Measurements from ENCODE around the gene RIMBP3C.
"Not testable (repeated sequence)": the region's sequence is repeated elsewhere in the genome, so short reads cannot be mapped to it uniquely, and the experiment has no call there.

The RIMBP3C gene

GRCh38 chr22:21587803-21588611 lies 36.7 kb upstream of the RIMBP3C start:
- ChIA-PET CTCF (no interaction called here), POLR2A (no interaction called here)
- no peak overlapping the region for H3K4me3 ChIP-seq (ENCODE audit: low read depth, low read length)
- TF ChIP-seq CTCF (IDR thresholded peaks at IDR 0.05; ENCODE audit: insufficient read depth, low read length, missing control alignments) = no peak
- DNase-seq (ENCODE audit: low read depth, low spot score) = no peak

- no peak overlapping the region for H3K4me3 ChIP-seq (ENCODE audit: low read depth, low read length)
- TF ChIP-seq CTCF (IDR thresholded peaks at IDR 0.05; ENCODE audit: insufficient read depth, low read length, missing control alignments) = no peak
- CTCF ChIA-PET = interaction anchor here (0.8 to 1.4 kb wide), 3 partner anchors 9 to 62 kb away, joined by 3 to 4 read pairs (median 3); no protein-coding TSS in a partner anchor
- DNase-seq (ENCODE audit: low read depth, low spot score) = no peak
- POLR2A ChIA-PET = no interaction called here
Measured at GRCh38 chr22:21585389-21585788, 34.1 kb upstream of the RIMBP3C start.

GRCh38 chr22:21582801-21583740 lies 31.8 kb upstream of the RIMBP3C start:
- ChIA-PET CTCF (interaction anchor here (0.9 to 1.2 kb wide), 2 partner anchors 9 to 46 kb away, joined by 3 to 4 read pairs; no protein-coding TSS in a partner anchor), POLR2A (interaction anchor here (0.7 kb wide), 1 partner anchor 31 kb away, joined by 3 read pairs; no protein-coding TSS in a partner anchor)
- no peak for DNase-seq (ENCODE audit: low read depth, low spot score)
- no peak for TF ChIP-seq CTCF (IDR thresholded peaks at IDR 0.05; ENCODE audit: insufficient read depth, low read length, missing control alignments)
- no peak overlapping the region for H3K4me3 ChIP-seq (ENCODE audit: low read depth, low read length)

- H3K4me3 ChIP-seq (ENCODE audit: low read depth, low read length); DNase-seq (ENCODE audit: low read depth, low spot score); CTCF ChIA-PET: not testable (repeated sequence)
- POLR2A ChIA-PET = interaction anchor here (1.1 kb wide), 1 partner anchor 25 kb away, joined by 3 read pairs; no protein-coding TSS in a partner anchor
Measured at GRCh38 chr22:21581009-21581713, 29.9 kb upstream of the RIMBP3C start.

- CTCF ChIA-PET; DNase-seq (ENCODE audit: low read depth, low spot score): not testable (repeated sequence)
- POLR2A ChIA-PET = interaction anchor here (1.1 kb wide), 1 partner anchor 26 kb away, joined by 3 read pairs; no protein-coding TSS in a partner anchor
Measured at GRCh38 chr22:21580623-21581007, 29.4 kb upstream of the RIMBP3C start.

GRCh38 chr22:21579474-21579851 lies 28.2 kb upstream of the RIMBP3C start:
- TF ChIP-seq CTCF (IDR thresholded peaks at IDR 0.05; ENCODE audit: insufficient read depth, low read length, missing control alignments) = no peak
- H3K4me3 ChIP-seq (ENCODE audit: low read depth, low read length) = no peak overlapping the region
- CTCF ChIA-PET = interaction anchor here (1.2 to 2.7 kb wide), 4 partner anchors 10 to 68 kb away, joined by 3 to 12 read pairs (median 6); partner anchors contain the start of gene SDF2L1
- DNase-seq (ENCODE audit: low read depth, low spot score) = no peak
- POLR2A ChIA-PET = interaction anchor here (0.7 kb wide), 1 partner anchor 186 kb away, joined by 3 read pairs; no protein-coding TSS in a partner anchor

More at GRCh38 chr22:21580623-21581007, 29.4 kb upstream of the RIMBP3C start:
- H3K4me3 ChIP-seq (ENCODE audit: low read depth, low read length) = not testable (repeated sequence)
